Measurements from ENCODE around the gene MAML3. TPM values are rescaled to one million over a fixed set of nuclear protein-coding genes. Genes with fewer than 3 reads are reported as not detected.

The MAML3 gene
- total RNA-seq, 3 donors from 2014 or later: 0.60 to 1.0 (median 0.73) TPM

DNA sequence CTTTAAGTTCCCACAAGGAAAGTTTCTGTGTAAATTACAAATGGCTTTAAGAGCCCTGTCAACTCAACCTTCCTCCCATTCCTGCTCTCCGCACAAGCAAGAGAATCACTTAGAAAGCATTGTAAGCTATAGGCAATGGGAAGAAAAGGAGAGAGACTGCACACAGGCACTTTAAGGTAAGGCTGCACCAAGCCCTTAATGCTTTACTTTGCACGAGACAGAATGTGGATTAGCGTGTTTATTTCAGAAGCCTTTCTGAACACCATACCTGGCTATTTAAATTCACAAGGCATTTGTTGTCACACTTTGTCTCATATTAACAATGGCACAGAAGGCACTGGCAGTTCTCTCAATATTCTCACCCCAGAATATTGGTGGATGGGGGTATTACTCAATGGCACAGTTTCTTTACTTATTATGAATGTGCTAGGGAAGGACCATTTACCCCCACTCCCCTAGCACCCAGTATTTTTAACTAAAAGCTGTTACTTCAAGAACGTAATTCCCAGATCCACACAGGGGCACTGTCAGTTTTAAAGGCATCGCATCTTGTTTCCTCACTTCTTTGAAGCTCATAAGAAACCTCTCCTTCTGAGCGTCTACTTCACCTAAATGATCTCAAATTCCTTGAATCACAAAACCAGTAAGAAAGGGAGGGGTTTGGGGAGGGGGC is 150.0 kb downstream of the MAML3 start:
- no peaks in the 10 kb centered on the region for H3K9me3 Mint-ChIP-seq
- no peaks in the 10 kb centered on the region for H3K36me3 Mint-ChIP-seq (ENCODE audit: insufficient read depth)
- H3K4me3 Mint-ChIP-seq: no peak overlapping the region
- H3K27me3 Mint-ChIP-seq (ENCODE audit: low read depth): peaks cover 15% of the 10 kb centered on the region
- no peak for DNase-seq
- ATAC-seq: no peak
- H3K4me1 Mint-ChIP-seq (ENCODE audit: low read depth): no peaks in the 10 kb centered on the region

DNA sequence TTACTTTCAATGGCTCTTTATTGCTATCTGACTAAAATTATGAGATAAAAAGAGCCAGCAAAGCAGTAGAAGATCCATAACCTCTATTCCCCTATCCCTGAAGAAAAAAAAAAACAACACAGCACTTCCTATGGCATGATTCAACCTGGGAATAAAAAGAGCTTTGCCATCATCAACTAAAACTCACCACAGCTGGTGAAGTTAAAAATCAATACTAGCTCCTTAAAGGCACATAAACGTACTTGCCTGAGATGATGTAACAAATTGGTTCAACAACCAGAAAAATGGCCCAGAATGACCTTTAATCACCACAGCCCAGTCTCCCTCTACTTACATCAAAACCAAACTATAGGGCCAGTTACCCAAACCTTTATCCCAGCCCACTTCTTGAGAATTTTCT is 153.8 kb downstream of the MAML3 start:
- H3K27me3 Mint-ChIP-seq (ENCODE audit: low read depth): peaks cover 15% of the 10 kb centered on the region
- no peaks in the 10 kb centered on the region for H3K4me1 Mint-ChIP-seq (ENCODE audit: low read depth)
- no peaks in the 10 kb centered on the region for H3K9me3 Mint-ChIP-seq
- ATAC-seq: no peak
- no peak overlapping the region for H3K4me3 Mint-ChIP-seq
- H3K36me3 Mint-ChIP-seq (ENCODE audit: insufficient read depth): no peaks in the 10 kb centered on the region
- no peak for DNase-seq

DNA sequence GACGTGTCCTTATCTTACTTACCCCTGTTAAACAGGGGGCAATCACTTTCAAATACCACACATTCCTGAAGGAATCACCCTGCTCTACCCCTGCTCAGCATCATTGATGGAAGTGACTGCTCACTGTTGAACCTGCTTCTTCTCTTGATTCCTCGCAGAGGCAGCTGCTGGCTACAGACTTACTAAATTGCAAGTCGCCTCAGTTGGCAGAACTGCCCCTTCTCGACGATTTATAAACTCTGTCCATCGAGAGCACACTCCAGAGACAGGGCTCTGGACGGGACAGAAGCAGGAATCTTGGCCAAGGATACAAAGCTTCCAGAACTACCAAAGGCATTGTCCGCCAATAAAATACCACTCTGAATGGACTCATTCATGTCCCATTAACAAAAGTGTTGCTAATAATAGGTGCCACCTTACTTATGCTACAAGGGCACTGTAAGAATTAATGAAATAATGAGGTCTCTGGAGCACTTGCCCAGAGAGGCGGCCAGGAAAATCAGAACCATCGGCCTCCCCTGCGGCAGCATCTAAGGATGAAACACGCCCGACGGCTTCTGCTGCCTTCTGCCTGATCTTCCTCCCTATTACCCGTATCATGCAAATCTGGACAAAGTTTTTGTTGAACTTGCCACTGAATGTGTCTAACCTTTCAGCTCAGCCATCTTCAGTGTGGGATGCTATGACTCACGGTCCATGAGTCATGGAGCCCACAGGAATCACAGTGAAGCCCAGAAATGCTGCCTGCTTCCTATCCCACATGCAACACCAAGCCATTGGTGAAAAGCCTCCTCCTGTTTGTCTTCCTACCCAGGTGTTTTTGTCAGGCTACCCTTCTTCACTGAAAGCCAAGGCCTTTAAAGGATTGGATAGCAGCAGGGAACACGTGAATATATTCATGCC is 164.9 kb downstream of the MAML3 start:
- Mint-ChIP-seq H3K4me3 (no peak overlapping the region), H3K9me3 (no peaks in the 10 kb centered on the region), H3K36me3 (ENCODE audit: insufficient read depth) (no peaks in the 10 kb centered on the region), H3K27me3 (ENCODE audit: low read depth) (peaks cover 4% of the 10 kb centered on the region), H3K4me1 (ENCODE audit: low read depth) (peaks cover 5% of the 10 kb centered on the region)
- DNase-seq: peak; percentile 49
- ATAC-seq: peak; percentile 90 to 93

DNA sequence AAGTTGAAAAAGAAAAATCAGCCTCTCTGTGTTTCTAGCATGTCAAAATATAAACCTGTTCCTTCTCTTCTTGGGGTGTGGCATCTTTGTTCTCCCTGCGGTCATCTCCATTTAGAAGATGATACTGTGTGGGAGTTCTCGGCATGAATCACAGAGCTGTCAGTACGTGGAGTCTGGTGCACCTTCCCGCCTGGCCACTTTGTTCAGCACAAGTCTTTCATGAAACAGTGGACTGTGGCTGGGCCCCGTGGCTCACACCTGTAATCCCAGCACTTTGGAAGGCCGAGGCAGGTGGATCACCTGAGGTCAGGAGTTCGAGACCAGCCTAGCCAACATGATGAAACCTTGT is 166.5 kb downstream of the MAML3 start:
- Mint-ChIP-seq H3K4me3 (no peak overlapping the region), H3K36me3 (ENCODE audit: insufficient read depth) (no peaks in the 10 kb centered on the region), H3K9me3 (no peaks in the 10 kb centered on the region), H3K4me1 (ENCODE audit: low read depth) (peaks cover 5% of the 10 kb centered on the region), H3K27me3 (ENCODE audit: low read depth) (peaks cover 4% of the 10 kb centered on the region)
- DNase-seq (no peak), ATAC-seq (peak; percentile 57 to 61)

- Mint-ChIP-seq H3K27me3 (ENCODE audit: low read depth) (peaks cover 4% of the 10 kb centered on the region), H3K4me1 (ENCODE audit: low read depth) (peaks cover 5% of the 10 kb centered on the region)
- no peak for ATAC-seq
Observed at GRCh38 chr4:139986689-139987501, 167.1 kb downstream of the MAML3 start.

DNA sequence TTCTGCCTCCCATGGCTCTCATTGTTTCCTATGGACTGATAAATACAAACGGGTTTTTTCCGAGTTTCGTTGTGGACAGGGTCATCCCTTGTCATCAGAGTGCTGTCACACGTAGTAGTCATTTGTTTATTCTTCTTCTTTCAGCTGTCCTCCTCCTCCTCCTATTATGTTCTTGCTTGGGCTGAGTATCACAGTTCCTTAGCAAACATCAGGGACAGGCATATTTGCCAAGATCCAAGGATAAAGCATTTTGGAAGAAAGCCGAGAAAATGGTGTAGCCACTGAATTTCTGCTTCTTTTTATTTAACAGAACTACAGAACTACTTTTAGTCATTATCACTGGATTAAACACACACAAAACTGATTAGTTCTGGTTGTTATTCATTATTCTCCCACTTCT is 167.9 kb downstream of the MAML3 start:
- DNase-seq (no peak), ATAC-seq (no peak)
- no peaks in the 10 kb centered on the region for H3K9me3 Mint-ChIP-seq
- peaks cover 5% of the 10 kb centered on the region for H3K4me1 Mint-ChIP-seq (ENCODE audit: low read depth)
- H3K36me3 Mint-ChIP-seq (ENCODE audit: insufficient read depth): no peaks in the 10 kb centered on the region
- H3K27me3 Mint-ChIP-seq (ENCODE audit: low read depth): peaks cover 4% of the 10 kb centered on the region
- no peak overlapping the region for H3K4me3 Mint-ChIP-seq

More at GRCh38 chr4:139986689-139987501, 167.1 kb downstream of the MAML3 start:
- H3K36me3 Mint-ChIP-seq (ENCODE audit: insufficient read depth): no peaks in the 10 kb centered on the region
- DNase-seq: no peak
- no peaks in the 10 kb centered on the region for H3K9me3 Mint-ChIP-seq
- H3K4me3 Mint-ChIP-seq: no peak overlapping the region

GRCh38 chr4:139985401-139985800 is 168.6 kb downstream of the MAML3 start:
- ATAC-seq (no peak), DNase-seq (no peak)
- no peaks in the 10 kb centered on the region for H3K9me3 Mint-ChIP-seq
- no peaks in the 10 kb centered on the region for H3K36me3 Mint-ChIP-seq (ENCODE audit: insufficient read depth)
- H3K27me3 Mint-ChIP-seq (ENCODE audit: low read depth): peaks cover 4% of the 10 kb centered on the region
- H3K4me1 Mint-ChIP-seq (ENCODE audit: low read depth): peaks cover 5% of the 10 kb centered on the region
- H3K4me3 Mint-ChIP-seq: no peak overlapping the region

GRCh38 chr4:139984471-139984870 is 169.5 kb downstream of the MAML3 start:
- H3K4me3 Mint-ChIP-seq: no peak overlapping the region
- H3K27me3 Mint-ChIP-seq (ENCODE audit: low read depth): peaks cover 4% of the 10 kb centered on the region
- DNase-seq: no peak
- peaks cover 3% of the 10 kb centered on the region for H3K4me1 Mint-ChIP-seq (ENCODE audit: low read depth)
- no peaks in the 10 kb centered on the region for H3K9me3 Mint-ChIP-seq
- no peak for ATAC-seq
- no peaks in the 10 kb centered on the region for H3K36me3 Mint-ChIP-seq (ENCODE audit: insufficient read depth)

DNA sequence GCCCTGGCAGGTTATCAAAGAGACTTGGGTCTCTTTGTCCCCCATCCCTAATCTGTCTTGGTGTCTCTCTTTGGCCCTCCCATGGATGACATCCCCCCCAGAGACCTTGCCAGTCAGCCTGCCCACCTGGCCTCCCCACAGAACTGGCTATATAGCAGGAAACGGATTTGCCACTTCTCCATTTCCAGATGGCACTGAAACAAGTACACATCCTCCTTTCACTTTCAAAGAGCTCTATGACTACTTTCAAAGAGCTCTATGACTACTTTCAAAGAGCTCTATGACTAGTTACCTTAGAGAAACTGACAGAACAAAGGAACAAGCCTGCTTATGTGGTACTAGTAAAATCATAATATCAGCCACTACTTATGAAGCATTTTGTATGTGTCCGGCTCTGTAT is 175.3 kb downstream of the MAML3 start:
- Mint-ChIP-seq H3K36me3 (ENCODE audit: insufficient read depth) (no peaks in the 10 kb centered on the region), H3K9me3 (no peaks in the 10 kb centered on the region), H3K4me1 (ENCODE audit: low read depth) (peaks cover 11% of the 10 kb centered on the region), H3K4me3 (no peak overlapping the region), H3K27me3 (ENCODE audit: low read depth) (no peaks in the 10 kb centered on the region)
- peak; percentile 86 to 87 for ATAC-seq
- no peak for DNase-seq

GRCh38 chr4:139977838-139978609 is 176.0 kb downstream of the MAML3 start:
- Mint-ChIP-seq H3K9me3 (no peaks in the 10 kb centered on the region), H3K4me1 (ENCODE audit: low read depth) (peaks cover 11% of the 10 kb centered on the region), H3K4me3 (no peak overlapping the region), H3K36me3 (ENCODE audit: insufficient read depth) (no peaks in the 10 kb centered on the region), H3K27me3 (ENCODE audit: low read depth) (no peaks in the 10 kb centered on the region)
- no peak for DNase-seq
- ATAC-seq: no peak

DNA sequence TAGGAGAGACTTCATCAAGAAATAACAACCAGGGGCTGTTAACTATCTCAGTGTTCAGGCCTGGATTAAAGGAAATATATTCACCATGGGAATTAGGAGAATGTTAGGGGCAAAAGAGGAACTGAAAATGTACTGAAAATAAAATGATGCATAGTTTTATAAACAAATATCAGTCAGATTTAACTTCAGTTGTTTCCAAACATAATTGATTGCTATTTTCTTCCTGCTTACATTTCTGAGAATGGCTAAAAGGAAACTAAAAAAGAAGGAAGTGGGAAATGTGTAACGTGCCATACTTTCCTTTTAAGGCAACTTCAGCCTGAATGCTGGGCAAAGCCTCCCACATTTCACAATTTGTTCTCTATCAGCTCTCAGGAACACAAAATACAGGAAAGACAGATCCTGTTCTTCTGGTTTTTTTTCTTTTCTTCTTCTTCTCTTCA is 178.1 kb downstream of the MAML3 start:
- no peaks in the 10 kb centered on the region for H3K36me3 Mint-ChIP-seq (ENCODE audit: insufficient read depth)
- H3K9me3 Mint-ChIP-seq: no peaks in the 10 kb centered on the region
- H3K4me1 Mint-ChIP-seq (ENCODE audit: low read depth): peaks cover 11% of the 10 kb centered on the region
- no peaks in the 10 kb centered on the region for H3K27me3 Mint-ChIP-seq (ENCODE audit: low read depth)
- ATAC-seq (no peak), DNase-seq (no peak)
- H3K4me3 Mint-ChIP-seq: no peak overlapping the region

DNA sequence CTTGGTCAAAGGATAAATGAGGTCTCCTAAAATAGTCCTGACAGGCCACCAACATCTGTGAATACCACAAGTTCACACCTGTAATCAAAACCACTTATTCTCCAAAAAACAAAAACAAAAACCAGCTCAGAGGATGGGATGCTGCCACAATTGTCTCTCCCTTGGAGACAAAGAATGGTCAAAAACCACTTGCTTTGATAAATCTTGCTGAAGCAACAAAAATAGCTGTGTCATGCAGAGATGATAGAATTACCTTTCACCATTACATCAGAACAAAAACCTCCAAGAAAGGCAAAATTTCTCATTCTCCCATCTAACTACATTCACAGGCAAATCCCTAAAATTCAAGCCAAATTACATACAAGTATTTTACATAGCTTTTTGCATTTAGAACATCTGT is 180.4 kb downstream of the MAML3 start:
- Mint-ChIP-seq H3K4me1 (ENCODE audit: low read depth) (peaks cover 4% of the 10 kb centered on the region), H3K9me3 (no peaks in the 10 kb centered on the region), H3K36me3 (ENCODE audit: insufficient read depth) (no peaks in the 10 kb centered on the region), H3K4me3 (no peak overlapping the region), H3K27me3 (ENCODE audit: low read depth) (no peaks in the 10 kb centered on the region)
- DNase-seq (no peak), ATAC-seq (no peak)

DNA sequence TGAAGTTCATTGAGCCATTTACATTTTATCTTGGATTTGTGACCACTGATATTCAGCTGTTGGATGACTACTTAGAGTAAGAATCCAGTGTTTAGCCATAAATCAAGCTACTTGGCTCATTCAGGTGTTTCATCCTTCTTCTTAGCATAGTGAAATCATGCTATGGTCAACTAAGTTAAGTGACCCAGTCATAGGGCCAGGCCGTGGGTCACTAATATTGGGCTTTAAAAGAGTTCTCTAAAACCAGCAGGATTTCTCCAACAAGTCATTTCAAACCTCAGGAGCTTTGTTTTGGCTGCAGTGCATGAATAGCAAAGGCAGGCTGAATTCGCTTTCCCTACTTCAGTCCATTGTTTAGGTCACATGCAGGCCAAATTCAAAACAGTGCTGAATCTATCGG is 181.0 kb downstream of the MAML3 start:
- H3K36me3 Mint-ChIP-seq (ENCODE audit: insufficient read depth): no peaks in the 10 kb centered on the region
- H3K27me3 Mint-ChIP-seq (ENCODE audit: low read depth): no peaks in the 10 kb centered on the region
- H3K4me1 Mint-ChIP-seq (ENCODE audit: low read depth): peaks cover 2% of the 10 kb centered on the region
- ATAC-seq (no peak), DNase-seq (no peak)
- no peak overlapping the region for H3K4me3 Mint-ChIP-seq
- no peaks in the 10 kb centered on the region for H3K9me3 Mint-ChIP-seq

DNA sequence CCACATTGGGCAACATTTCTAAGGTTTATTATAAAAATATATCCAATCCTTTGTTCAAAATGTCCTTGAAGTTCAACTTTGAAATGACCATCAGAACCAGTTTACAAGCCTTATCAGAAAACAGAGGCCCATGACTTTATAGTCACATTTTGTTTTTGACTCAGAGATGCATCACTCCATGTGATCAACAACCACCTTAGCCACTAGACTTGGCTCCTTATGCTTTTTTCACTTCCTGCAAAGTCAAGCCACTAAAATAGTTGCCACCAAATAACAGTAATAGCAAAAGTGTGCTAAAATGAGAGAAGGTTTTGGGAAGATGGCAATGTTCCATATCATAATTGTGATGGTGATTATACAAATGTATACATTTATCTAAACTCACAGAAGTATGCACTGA is 181.7 kb downstream of the MAML3 start:
- no peak for DNase-seq
- Mint-ChIP-seq H3K27me3 (ENCODE audit: low read depth) (no peaks in the 10 kb centered on the region), H3K9me3 (no peaks in the 10 kb centered on the region), H3K4me3 (no peak overlapping the region), H3K36me3 (ENCODE audit: insufficient read depth) (no peaks in the 10 kb centered on the region), H3K4me1 (ENCODE audit: low read depth) (peaks cover 2% of the 10 kb centered on the region)
- ATAC-seq: no peak

Data from activated T-cell treated with anti-CD3 and anti-CD28 coated beads, Interleukin-2, amount 50 U/mL, for 4 hours (primary cell).